GM18507 (cell line): ENCODE measurements around the gene SLC9A8.
"Not testable (repeated sequence)": the region's sequence is repeated elsewhere in the genome, so short reads cannot be mapped to it uniquely, and the experiment has no call there.

Experiments
- DNase-seq: peaks from one replicate; pipeline ENCODE4 v3.0.0; 2011; ENCODE audit warnings: low read depth; ENCODE audit not compliant: insufficient read length; ENCODE audit errors: extremely low spot score
- FAIRE-seq: peaks from 2 replicates; lab custom pipeline; 2011; peaks lifted over from hg19 to GRCh38; lab: Jason Lieb, UNC

SLC9A8 gene

DNA sequence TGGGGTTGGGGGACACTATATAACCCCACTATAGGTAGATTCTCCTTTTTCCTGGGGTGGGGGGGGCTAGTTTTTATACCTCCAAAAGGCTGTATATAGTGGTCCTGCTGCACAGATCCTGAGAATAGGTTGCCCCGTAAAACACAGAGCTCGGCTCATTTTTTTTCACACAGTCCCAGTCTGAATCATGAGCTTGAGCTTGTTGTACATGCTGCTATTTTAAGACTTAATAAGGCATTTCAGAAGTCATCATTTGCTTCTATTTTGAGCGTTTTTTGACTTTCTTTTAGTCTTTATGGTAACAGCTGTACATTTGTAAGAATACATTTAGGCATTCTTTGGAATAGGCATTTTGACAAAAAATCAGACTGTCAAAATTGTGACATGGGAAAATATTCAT, 30.5 kb downstream of the SLC9A8 start:
- FAIRE-seq: no peak

DNA sequence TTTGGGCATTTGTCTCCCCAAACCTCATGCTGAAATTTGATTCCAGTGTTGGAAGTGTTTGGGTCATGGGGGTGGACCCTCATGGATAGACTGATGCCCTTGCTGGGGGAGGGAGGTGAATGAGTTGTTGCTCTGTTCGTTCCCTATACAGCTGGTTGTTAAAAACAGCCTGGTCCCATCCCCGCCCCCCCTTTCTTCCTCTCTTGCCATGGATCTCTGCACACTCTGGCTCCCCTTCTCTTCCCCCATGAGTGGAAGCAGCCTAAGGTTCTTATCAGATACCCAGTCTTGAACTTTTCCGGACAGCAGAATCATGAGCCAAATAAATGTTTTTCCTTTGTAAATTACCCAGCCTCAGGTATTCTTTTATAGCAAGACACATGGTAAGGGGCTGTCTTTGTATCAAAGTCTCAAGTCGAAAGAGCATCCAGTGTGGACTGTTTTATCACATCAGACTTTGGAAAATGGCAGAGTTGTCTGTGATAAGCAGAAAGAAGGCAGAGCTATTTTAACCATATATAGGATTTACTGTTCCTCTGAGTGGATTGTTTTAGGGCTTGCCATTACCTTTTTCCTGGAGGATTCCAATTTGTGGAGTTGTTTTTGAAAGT, 31.2 kb downstream of the SLC9A8 start:
- FAIRE-seq (no peak), DNase-seq (no peak)

More for the DNA sequence above, 30.5 kb downstream of the SLC9A8 start:
- DNase-seq: no peak

DNA sequence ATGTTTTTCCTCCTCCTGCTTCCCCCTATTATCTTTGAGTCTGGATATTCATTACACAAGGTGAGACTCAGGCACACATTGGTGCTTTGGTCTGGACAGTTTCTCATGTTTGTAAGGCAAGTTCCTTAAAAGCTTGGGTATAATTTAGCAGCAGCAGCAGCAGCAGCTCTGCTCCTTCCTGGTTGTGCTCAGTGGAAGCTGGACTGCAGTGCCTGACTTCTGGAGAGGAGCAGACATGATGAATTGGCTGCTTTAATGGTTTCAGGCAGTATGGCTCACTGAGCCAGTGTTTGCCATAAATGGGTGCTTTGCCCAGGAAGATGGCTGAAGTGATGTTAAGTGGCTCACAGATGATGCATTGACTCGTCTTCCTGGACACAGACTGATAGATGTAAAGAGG, 32.4 kb downstream of the SLC9A8 start:
- DNase-seq: no peak
- no peak for FAIRE-seq

- DNase-seq: peak; percentile 52
- FAIRE-seq: peak; percentile 39
Observed at GRCh38 chr20:49846206-49846807, 33.7 kb downstream of the SLC9A8 start.

- DNase-seq (no peak), FAIRE-seq (no peak)
Observed at GRCh38 chr20:49850463-49851230, 38.0 kb downstream of the SLC9A8 start.

DNA sequence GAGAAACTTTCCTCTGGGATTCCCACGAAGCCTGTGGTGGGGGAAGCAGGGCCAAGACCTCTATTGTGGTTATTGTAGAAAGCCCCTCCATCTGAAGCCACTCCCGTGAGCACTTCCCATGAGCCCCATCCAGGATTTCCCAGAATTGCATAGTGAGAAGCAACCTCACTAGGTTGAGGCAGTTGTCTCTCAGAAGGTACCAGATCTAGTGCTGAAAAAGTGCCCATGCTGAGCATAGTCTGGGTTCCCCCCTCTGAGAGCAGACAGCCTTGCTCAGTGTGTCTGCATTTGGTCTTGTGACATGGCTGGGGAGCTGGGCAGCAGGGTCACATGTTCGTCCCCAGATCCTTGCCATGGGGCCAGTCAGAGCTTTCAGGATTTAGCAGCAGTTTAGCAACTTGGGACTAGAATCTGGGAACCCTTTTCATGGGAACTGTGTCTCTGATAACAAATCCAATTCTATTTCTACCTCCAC, 38.6 kb downstream of the SLC9A8 start:
- DNase-seq (no peak), FAIRE-seq (no peak)

DNA sequence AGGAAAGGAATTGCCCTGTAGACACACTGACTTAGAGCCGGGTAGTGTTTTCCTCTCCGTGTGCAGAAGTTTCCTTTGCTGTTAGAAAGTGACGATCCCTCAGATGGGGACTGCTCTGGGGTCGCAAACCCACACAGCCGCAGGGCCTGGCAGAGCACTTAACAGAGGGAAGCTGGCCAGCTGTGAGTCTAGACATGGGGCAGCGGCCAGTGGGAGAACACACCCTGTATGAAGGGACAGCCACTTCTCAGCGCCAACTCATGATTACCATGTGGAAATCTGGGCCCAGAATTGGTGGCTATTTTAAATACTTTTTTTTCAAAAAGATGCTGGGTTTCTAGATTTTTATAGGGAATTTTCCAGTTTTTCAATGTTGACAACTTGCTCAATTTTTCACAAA, 39.4 kb downstream of the SLC9A8 start:
- FAIRE-seq (no peak), DNase-seq (no peak)

DNA sequence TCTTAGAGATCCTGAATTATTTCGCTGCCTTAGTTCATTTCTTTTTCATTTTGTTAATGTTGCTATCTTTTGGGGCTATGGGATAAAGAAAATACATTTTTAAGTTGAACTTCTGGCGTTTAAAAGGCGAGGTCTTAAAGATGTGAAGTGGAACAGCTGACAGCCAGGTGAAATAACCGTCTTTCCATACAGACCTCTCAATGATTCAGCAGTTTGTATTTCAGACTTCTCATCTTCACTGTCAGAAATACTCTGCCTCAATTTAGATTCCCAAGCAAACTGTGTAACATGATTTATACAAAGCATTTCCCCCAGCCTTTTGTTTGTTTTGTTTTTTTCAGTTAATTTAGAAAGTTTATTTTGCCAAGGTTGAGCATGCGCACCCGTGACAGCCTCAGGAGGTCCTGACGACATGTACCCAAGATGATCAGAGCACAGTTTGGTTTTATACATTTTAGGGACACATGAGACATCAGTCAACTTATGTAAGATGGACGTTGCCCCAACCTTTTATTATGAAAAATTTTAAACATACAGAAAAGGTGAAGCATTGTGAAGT, 40.0 kb downstream of the SLC9A8 start:
- FAIRE-seq: no peak
- DNase-seq: no peak

DNA sequence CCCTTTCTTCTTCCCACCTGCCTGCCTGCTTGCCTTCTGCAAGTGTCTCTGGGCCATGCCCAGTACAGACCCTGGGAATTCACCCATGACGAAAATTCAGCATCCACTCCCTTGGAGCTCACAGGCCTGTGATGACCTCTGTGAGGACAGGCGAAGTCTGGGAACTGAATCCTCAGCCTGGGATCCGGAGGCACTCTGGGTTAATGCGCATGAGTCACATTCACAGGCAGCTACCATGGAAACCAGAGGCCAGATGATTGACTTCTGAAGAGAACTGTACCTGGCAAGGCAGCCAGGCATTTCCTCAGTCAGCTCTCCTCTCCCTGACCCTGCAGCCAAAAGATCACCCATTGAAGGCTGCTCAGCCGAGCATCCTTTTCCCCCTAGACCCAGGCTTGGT, 41.0 kb downstream of the SLC9A8 start:
- DNase-seq: no peak
- no peak for FAIRE-seq

- DNase-seq: no peak
- no peak for FAIRE-seq
Observed at GRCh38 chr20:49854190-49854875, 41.7 kb downstream of the SLC9A8 start.

GRCh38 chr20:49856904-49857303, 44.3 kb downstream of the SLC9A8 start:
- FAIRE-seq (no peak), DNase-seq (no peak)

DNA sequence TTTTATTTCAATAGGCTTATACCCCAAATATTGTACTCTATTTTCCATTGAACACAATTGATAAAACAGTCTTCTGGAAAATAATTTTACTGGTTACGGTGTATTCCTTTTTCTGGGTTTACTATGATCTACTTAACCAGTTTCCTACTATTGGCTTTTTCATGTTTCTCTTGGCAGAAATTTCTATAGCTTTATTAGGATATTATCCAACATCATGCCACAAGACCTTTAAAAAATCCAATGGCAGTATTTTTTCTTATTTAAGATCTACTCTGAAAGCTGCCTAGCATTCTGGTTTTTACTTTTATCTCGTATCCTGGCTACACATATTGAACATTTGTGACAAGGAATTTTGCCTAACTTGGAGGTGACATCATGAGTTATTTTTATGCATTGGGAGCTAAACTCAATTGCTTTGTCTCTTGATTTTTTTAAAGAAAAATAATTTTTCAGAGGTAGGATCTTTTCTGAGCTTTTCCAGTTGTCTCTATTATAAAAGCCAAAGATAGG, 45.5 kb downstream of the SLC9A8 start:
- FAIRE-seq (no peak), DNase-seq (no peak)

DNA sequence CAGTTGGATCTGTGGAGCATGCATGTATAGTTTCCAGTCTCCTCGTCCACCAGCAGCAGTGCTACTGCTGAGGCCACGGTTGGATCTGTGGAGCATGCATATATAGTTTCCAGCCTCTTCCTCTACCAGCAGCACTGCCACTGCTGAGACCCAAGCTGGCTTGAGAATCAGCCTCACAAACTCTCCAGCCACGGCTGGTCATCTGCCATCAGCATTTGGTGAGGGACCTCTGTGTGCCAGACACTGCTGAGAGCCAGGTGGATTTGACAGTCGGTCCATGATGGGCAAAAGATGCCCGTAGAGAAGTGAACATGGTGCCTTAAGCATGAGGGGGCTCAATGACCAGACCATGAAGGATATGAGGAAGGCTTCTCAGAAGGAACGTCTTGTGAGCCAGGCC, 46.4 kb downstream of the SLC9A8 start:
- DNase-seq: no peak
- FAIRE-seq: no peak

DNA sequence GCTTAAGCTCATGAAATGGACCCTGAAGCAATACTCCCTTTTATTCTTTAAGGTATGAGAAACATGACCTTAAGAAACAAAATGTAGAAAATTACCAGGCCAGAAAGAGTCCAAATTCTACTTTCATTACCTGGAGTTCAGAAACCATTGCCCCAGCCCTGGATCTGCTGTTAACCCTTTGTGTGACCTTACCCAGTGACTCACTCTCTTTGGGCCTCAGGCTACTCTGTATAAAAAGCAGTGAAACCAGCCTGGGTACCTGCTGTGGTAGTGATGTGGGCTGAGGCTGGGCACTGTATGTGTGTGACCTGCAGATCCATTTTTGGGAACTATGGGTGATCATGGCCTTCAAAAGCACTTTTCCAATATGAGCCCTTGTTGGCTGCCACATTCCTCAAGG, 47.2 kb downstream of the SLC9A8 start:
- FAIRE-seq (no peak), DNase-seq (no peak)

- FAIRE-seq, DNase-seq: not testable (repeated sequence)
Observed at GRCh38 chr20:49861232-49861631, 48.6 kb downstream of the SLC9A8 start.

DNA sequence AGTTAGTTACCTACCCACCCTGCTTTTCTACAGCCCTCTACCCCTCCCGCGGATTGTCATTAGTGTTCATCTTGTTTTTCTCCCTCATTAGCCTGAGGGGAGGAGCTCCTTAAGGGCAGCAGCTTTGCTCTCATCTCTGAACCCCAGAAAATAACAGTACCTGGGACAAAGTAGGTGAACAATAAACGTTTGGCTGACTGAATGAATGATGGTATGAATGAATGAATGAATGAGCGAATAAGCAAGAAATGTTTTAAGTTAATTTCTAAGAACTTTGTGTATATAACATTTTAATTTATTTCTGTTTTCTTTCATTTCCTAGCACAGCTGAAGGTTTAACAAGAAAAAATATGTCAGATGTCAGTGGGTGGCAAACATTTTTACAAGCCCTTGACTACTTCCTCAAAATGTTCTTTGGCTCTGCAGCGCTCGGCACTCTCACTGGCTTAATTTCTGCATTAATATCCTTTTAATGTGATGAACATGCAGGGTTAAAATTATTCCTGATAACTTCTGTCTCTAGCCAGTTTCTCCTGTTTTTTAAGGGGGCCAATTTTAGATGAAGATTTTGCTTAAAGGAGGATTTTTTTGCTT, 50.1 kb downstream of the SLC9A8 start:
- DNase-seq: no peak
- no peak for FAIRE-seq

- FAIRE-seq (no peak), DNase-seq (no peak)
Observed at GRCh38 chr20:49863666-49864065, 51.0 kb downstream of the SLC9A8 start.

- no peak for FAIRE-seq
Observed at GRCh38 chr20:49865559-49865958, 52.9 kb downstream of the SLC9A8 start.

DNA sequence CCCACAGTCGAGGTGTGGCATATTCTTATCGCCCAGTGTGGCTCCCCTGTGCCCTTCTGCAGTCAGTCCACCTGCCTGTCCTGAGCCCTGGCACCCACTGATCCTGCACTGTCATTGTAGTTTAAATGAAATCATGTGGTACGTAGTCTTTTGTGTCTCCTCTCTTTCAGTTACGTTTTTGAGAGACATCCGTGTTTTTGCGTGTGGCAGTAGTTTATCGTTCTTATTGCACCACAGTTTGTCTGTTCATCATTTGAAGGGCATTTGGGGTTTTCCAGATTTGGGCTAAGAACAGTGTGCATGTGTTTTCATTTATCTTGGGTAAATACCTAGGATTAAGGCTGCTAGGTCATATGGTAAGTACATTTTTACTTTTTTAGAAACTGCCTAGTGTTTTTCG, 53.4 kb downstream of the SLC9A8 start:
- no peak for DNase-seq
- FAIRE-seq: no peak

More at GRCh38 chr20:49865559-49865958, 52.9 kb downstream of the SLC9A8 start:
- no peak for DNase-seq
